Immature natural killer cell (primary cell): ENCODE measurements around the gene FAM161B. TPM values are rescaled to one million over a fixed set of nuclear protein-coding genes. Genes with fewer than 3 reads are reported as not detected.
A peak's percentile ranks its signal among the peaks of the same experiment; 100 is the strongest.

Experiments used
- DNase-seq, 3 donors: peaks; one replicate each; pipeline ENCODE4 v3.0.0; 2022; ENCODE audit warnings: mixed read lengths in 1 of 3
- H3K27ac Mint-ChIP-seq, 6 donors: one replicate each; pipeline ENCODE4 v1.8.0; 2020; ENCODE audit warnings: mixed read lengths in 6 of 6, mild to moderate bottlenecking in 5 of 6, inconsistent platforms in 4 of 6, moderate library complexity in 3 of 6
- H3K27me3 Mint-ChIP-seq, 3 donors: one replicate each; pipeline ENCODE4 v1.8.0; 2020 to 2021; ENCODE audit warnings: low read depth in 3 of 3, mild to moderate bottlenecking in 3 of 3, mixed read lengths in 3 of 3, moderate library complexity in 3 of 3, inconsistent platforms in 1 of 3
- H3K36me3 Mint-ChIP-seq, 3 donors: one replicate each; pipeline ENCODE4 v1.8.0; 2020; ENCODE audit warnings: mixed read lengths in 3 of 3, inconsistent platforms in 2 of 3, mild to moderate bottlenecking in 2 of 3
- H3K4me1 Mint-ChIP-seq, 2 donors: one replicate each; pipeline ENCODE4 v1.8.0; 2020; ENCODE audit warnings: inconsistent platforms in 2 of 2, mild to moderate bottlenecking in 2 of 2, mixed read lengths in 2 of 2, moderate library complexity in 1 of 2
- H3K4me3 Mint-ChIP-seq, 5 donors: one replicate each; pipeline ENCODE4 v1.8.0; 2020; ENCODE audit warnings: mild to moderate bottlenecking in 5 of 5, mixed read lengths in 5 of 5, inconsistent platforms in 3 of 5, moderate library complexity in 3 of 5
- H3K9me3 Mint-ChIP-seq, 6 donors: one replicate each; pipeline ENCODE4 v1.8.0; 2020; ENCODE audit warnings: mild to moderate bottlenecking in 6 of 6, mixed read lengths in 6 of 6, inconsistent platforms in 4 of 6, moderate library complexity in 3 of 6
- polyA plus RNA-seq, 3 donors: library from polyadenylated mRNA; unstranded; fragments of 300-500 nt; fragmentation: Illumina TruSeq; gene quantifications; one replicate each; pipeline ENCODE4 v1.2.3, GENCODE V29; 2021

Gene FAM161B
- polyA plus RNA-seq, 3 donors from 2014 or later: 0.91 to 3.6 (median 1.6) TPM

- no peak overlapping the region for H3K27ac Mint-ChIP-seq
- H3K36me3 Mint-ChIP-seq: peaks cover 14 to 33% (median 26%) of the 10 kb centered on the region in 3 donors
Observed at GRCh38 chr14:73968885-73969284, 19.0 kb upstream of the FAM161B start.

DNA sequence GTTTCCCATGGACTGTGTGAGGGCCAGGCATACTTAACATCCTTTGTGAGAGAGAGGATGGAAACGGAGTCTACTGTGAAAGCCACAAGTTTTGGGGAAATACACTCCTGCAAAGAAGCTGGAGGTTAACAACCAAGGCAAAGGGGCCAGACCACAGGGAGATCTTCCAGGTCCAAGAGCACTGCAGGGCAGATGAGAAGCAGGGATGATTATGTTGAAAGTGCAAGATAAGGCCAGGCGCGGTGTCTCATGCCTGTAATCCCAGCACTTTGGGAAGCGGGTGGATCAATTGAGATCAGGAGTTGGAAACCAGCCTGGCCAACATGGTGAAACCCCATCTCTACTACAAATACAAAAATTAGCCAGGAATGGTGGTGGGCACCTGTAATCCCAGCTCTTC, 15.3 kb upstream of the FAM161B start:
- peaks cover 14 to 45% (median 28%) of the 10 kb centered on the region in 3 donors for H3K36me3 Mint-ChIP-seq
- DNase-seq: no peak
- H3K4me1 Mint-ChIP-seq: no peaks in the 10 kb centered on the region
- no peak overlapping the region for H3K4me3 Mint-ChIP-seq
- no peaks in the 10 kb centered on the region for H3K27me3 Mint-ChIP-seq
- peak overlapping the region in 1 of 6 donors; percentile 56 for H3K27ac Mint-ChIP-seq
- no peaks in the 10 kb centered on the region for H3K9me3 Mint-ChIP-seq

More at GRCh38 chr14:73968885-73969284, 19.0 kb upstream of the FAM161B start:
- H3K9me3 Mint-ChIP-seq: no peaks in the 10 kb centered on the region
- H3K4me1 Mint-ChIP-seq: no peaks in the 10 kb centered on the region
- no peaks in the 10 kb centered on the region for H3K27me3 Mint-ChIP-seq
- DNase-seq: no peak
- H3K4me3 Mint-ChIP-seq: no peak overlapping the region

- H3K9me3 Mint-ChIP-seq: no peaks in the 10 kb centered on the region
- H3K27ac Mint-ChIP-seq: no peak overlapping the region
- no peak for DNase-seq
- no peaks in the 10 kb centered on the region for H3K27me3 Mint-ChIP-seq
- H3K36me3 Mint-ChIP-seq: peaks cover 7 to 48% (median 25%) of the 10 kb centered on the region in 3 donors
- H3K4me3 Mint-ChIP-seq: no peak overlapping the region
- no peaks in the 10 kb centered on the region for H3K4me1 Mint-ChIP-seq
Observed at GRCh38 chr14:73961192-73961591, 11.3 kb upstream of the FAM161B start.

DNA sequence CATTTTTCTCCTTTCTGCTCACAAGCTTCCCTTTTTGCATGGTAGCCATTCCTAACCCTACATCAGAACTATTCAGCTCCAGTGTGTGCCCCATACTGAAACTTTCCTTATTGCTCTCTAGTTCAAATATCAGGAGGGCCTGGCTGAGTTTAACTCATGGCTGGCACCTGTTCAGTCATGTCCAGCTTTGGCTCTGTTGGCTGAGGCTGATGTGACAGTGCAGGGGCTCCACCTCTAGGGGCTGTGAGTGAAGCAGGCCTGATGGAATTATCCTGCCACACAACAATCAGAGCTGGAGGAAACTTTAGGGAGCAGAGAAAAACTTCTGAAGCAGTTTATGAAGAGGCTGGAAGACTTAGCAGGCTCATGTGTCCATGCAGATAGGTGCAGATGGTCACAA, 8.7 kb upstream of the FAM161B start:
- H3K4me1 Mint-ChIP-seq: no peaks in the 10 kb centered on the region
- H3K27ac Mint-ChIP-seq: no peak overlapping the region
- no peaks in the 10 kb centered on the region for H3K9me3 Mint-ChIP-seq
- H3K27me3 Mint-ChIP-seq: no peaks in the 10 kb centered on the region
- H3K36me3 Mint-ChIP-seq: peaks cover 11 to 56% (median 29%) of the 10 kb centered on the region in 3 donors
- DNase-seq: no peak
- H3K4me3 Mint-ChIP-seq: no peak overlapping the region

- Mint-ChIP-seq H3K9me3 (no peaks in the 10 kb centered on the region), H3K4me3 (no peak overlapping the region), H3K4me1 (peaks cover 12 to 17% of the 10 kb centered on the region in 2 donors), H3K36me3 (peaks cover 7 to 38% (median 21%) of the 10 kb centered on the region in 3 donors), H3K27me3 (peaks cover 0 to 1% (median 0%) of the 10 kb centered on the region in 3 donors), H3K27ac (no peak overlapping the region)
- DNase-seq: no peak
Observed at GRCh38 chr14:73955674-73956073, 5.8 kb upstream of the FAM161B start.

- no peaks in the 10 kb centered on the region for H3K9me3 Mint-ChIP-seq
- peaks cover 4 to 22% (median 14%) of the 10 kb centered on the region in 3 donors for H3K36me3 Mint-ChIP-seq
- H3K27me3 Mint-ChIP-seq: peaks cover 0 to 13% (median 5%) of the 10 kb centered on the region in 3 donors
- peaks cover 23 to 29% of the 10 kb centered on the region in 2 donors for H3K4me1 Mint-ChIP-seq
- peak overlapping the region in 3 of 6 donors; percentile 11 to 54 (median 29) for H3K27ac Mint-ChIP-seq
- no peak for DNase-seq
- no peak overlapping the region for H3K4me3 Mint-ChIP-seq
Observed at GRCh38 chr14:73953731-73954130, 3.8 kb upstream of the FAM161B start.

DNA sequence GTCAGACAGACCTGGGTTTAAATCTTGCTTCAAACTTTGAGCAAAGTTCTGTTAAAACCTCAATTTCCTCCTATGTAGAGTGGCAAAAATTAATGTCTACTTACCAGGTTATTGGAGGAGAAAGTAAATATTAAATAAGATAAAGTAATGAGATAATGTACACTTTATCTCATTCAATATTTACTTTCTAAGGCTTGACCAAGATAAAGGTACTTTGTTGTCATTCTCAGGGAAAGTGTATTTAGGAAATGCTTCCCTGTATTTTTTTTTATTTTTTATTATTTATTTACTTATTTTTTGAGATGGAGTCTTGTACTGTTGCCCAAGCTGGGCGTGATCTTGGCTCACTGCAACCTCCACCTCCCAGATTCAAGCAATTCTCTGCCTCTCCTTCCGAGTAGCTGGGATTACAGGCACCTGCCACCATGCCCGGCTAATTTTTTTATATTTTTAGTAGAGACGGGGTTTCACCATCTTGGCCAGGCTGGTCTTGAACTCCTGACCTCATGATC, 4.7 kb downstream of the FAM161B start:
- Mint-ChIP-seq H3K4me1 (peaks cover 8 to 17% of the 10 kb centered on the region in 2 donors), H3K9me3 (no peaks in the 10 kb centered on the region), H3K4me3 (no peak overlapping the region), H3K36me3 (peaks cover 3 to 11% (median 9%) of the 10 kb centered on the region in 3 donors), H3K27ac (no peak overlapping the region), H3K27me3 (peaks cover 0 to 8% (median 5%) of the 10 kb centered on the region in 3 donors)
- DNase-seq: no peak

- Mint-ChIP-seq H3K9me3 (no peaks in the 10 kb centered on the region), H3K4me3 (no peak overlapping the region), H3K4me1 (peaks cover 2 to 11% of the 10 kb centered on the region in 2 donors), H3K27ac (no peak overlapping the region), H3K27me3 (peaks cover 0 to 2% (median 0%) of the 10 kb centered on the region in 3 donors), H3K36me3 (peaks cover 3 to 11% (median 9%) of the 10 kb centered on the region in 3 donors)
- DNase-seq: no peak
Observed at GRCh38 chr14:73944432-73945158, 5.3 kb downstream of the FAM161B start.

DNA sequence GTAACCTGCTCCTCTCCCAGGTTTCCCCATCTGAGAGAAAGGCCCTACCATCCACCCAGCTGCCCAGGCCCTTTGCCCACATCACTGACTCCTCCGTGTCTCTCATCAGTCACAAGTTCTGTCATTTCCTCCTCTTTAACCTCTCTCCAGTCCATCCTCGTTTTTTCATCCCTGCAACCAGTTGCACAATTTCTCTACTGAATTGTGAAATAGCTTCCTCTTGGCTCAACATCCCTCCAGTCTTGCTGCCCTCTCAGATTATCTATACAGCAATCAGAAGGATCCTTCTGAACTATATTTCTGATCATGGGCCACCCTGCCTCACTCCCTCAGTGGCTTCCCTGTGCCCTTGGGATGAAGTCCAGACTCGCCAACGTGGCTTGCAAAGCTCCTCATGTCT, 6.8 kb downstream of the FAM161B start:
- H3K4me3 Mint-ChIP-seq: no peak overlapping the region
- peaks cover 0 to 6% of the 10 kb centered on the region in 2 donors for H3K4me1 Mint-ChIP-seq
- H3K27me3 Mint-ChIP-seq: no peaks in the 10 kb centered on the region
- H3K27ac Mint-ChIP-seq: no peak overlapping the region
- peaks cover 3 to 11% (median 9%) of the 10 kb centered on the region in 3 donors for H3K36me3 Mint-ChIP-seq
- H3K9me3 Mint-ChIP-seq: no peaks in the 10 kb centered on the region
- DNase-seq: no peak

DNA sequence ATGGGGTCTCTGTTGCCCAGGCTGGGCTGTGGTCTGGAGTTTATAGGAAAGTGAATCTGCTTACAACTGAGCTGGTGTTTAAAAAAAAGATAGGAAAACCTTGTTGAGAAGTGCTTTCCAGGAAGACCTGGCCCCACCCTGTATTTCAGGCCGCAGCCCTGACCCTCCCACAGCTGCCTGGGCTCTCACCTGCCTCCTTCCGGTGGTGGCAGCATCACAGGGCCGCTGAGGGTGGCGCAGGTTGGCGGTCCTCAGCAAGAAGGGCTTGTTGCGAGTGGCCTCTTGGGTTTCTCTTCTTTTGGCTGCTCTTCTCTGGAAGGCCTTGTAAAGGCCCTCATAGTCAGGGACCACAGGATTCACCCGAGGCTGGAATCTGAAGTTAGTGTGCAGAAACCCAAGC, 7.7 kb downstream of the FAM161B start:
- H3K27ac Mint-ChIP-seq: no peak overlapping the region
- no peak for DNase-seq
- no peaks in the 10 kb centered on the region for H3K4me1 Mint-ChIP-seq
- no peaks in the 10 kb centered on the region for H3K9me3 Mint-ChIP-seq
- H3K36me3 Mint-ChIP-seq: peaks cover 3 to 11% (median 9%) of the 10 kb centered on the region in 3 donors
- H3K4me3 Mint-ChIP-seq: no peak overlapping the region
- no peaks in the 10 kb centered on the region for H3K27me3 Mint-ChIP-seq

DNA sequence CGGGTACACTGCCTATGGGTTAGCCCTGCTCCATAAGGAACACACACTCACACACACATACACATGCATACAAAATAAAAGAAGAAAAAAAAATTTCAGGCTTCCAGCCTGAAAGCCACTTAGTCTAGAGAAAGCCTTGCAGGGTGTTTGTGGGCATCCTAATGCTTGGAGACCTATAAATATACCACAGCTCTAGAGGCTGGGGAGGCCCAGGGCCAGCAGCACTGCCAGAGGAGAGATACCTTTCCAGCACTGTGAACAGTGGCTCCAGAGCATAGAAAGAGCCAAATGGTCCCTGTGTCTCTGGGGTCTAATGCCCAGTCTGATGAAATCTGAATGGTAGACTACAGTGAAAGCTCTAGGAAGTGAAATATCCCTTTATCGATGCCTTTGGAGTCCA, 12.9 kb downstream of the FAM161B start:
- DNase-seq: no peak
- Mint-ChIP-seq H3K27ac (peak overlapping the region in 1 of 6 donors; percentile 18), H3K4me3 (no peak overlapping the region), H3K4me1 (no peaks in the 10 kb centered on the region), H3K36me3 (peaks cover 4 to 14% (median 10%) of the 10 kb centered on the region in 3 donors), H3K9me3 (no peaks in the 10 kb centered on the region), H3K27me3 (peaks cover 0 to 2% (median 0%) of the 10 kb centered on the region in 3 donors)

DNA sequence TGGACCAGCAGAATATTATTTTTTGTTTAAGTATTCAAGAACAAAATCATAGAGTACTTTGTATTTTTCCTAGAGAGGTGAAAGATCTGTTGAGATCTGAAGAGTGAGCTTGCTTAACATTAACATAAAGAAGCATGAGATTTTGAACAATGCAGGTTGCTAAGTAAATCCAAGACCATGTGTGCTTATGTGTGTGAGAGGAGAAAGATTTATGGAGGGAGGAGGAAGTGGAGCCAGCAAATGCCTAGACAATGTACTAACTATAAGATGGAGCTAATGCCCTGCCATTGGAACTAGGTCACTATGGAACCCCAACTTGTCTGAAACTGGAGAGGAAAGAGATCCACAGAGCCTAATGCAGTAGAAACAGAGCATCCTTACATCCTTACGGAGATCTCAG, 13.3 kb downstream of the FAM161B start:
- Mint-ChIP-seq H3K4me3 (no peak overlapping the region), H3K36me3 (peaks cover 4 to 18% (median 15%) of the 10 kb centered on the region in 3 donors), H3K4me1 (no peaks in the 10 kb centered on the region), H3K27me3 (peaks cover 0 to 2% (median 0%) of the 10 kb centered on the region in 3 donors), H3K27ac (peak overlapping the region in 2 of 6 donors; percentile 9 to 40), H3K9me3 (no peaks in the 10 kb centered on the region)
- DNase-seq: no peak

DNA sequence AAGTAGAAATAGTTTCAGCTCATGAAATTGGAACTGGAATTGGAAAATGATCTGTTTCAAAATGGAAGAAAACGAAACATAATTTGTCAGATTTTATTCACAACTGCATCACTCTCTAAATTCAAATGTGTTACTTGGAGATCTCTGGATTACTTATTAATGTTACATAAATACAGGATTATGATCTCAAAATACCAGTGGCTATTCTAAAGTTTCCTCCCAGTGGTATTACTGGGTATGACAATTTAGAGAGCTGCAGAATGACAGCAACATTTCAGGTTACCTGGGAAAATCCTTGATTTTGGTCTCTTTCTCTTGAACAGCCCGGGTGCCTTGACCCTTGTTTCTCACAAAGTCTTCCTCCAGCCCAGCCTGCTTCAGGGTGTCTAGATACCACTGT, 14.2 kb downstream of the FAM161B start:
- DNase-seq: no peak
- no peaks in the 10 kb centered on the region for H3K9me3 Mint-ChIP-seq
- peaks cover 4 to 26% (median 16%) of the 10 kb centered on the region in 3 donors for H3K36me3 Mint-ChIP-seq
- H3K4me3 Mint-ChIP-seq: no peak overlapping the region
- H3K27ac Mint-ChIP-seq: peak overlapping the region in 3 of 6 donors; percentile 9 to 65 (median 53)
- H3K27me3 Mint-ChIP-seq: peaks cover 0 to 2% (median 0%) of the 10 kb centered on the region in 3 donors
- H3K4me1 Mint-ChIP-seq: no peaks in the 10 kb centered on the region

GRCh38 chr14:73924337-73924736, 25.6 kb downstream of the FAM161B start:
- H3K27me3 Mint-ChIP-seq: peaks cover 0 to 1% (median 0%) of the 10 kb centered on the region in 3 donors
- no peak overlapping the region for H3K4me3 Mint-ChIP-seq
- peaks cover 28 to 69% (median 41%) of the 10 kb centered on the region in 3 donors for H3K36me3 Mint-ChIP-seq
- H3K27ac Mint-ChIP-seq: no peak overlapping the region
- H3K4me1 Mint-ChIP-seq: peaks cover 0 to 15% of the 10 kb centered on the region in 2 donors
- no peak for DNase-seq
- no peaks in the 10 kb centered on the region for H3K9me3 Mint-ChIP-seq
